Lower leg skin (tissue), 3 donors: ENCODE data around the gene THSD4.

ENCODE experiments used
- CTCF ChIP-seq, 3 donors: fragments of 450-650 bp; IDR thresholded peaks; one replicate each; pipeline ENCODE4 v1.5.1; 2016; ENCODE audit warnings: antibody characterized with exemption in 3 of 3, mild to moderate bottlenecking in 3 of 3, moderate library complexity in 2 of 3
- POLR2A ChIP-seq, 2 donors: fragments of 450-650 bp; IDR thresholded peaks; one replicate each; pipeline ENCODE4 v1.6.1; 2016 to 2017; ENCODE audit warnings: antibody characterized with exemption in 2 of 2, mild to moderate bottlenecking in 1 of 2, moderate library complexity in 1 of 2

- TF ChIP-seq CTCF (IDR thresholded peaks at IDR 0.05) (no peak), POLR2A (IDR thresholded peaks at IDR 0.05) (no peak)
These were observed 453.0 kb downstream of the THSD4 start for GRCh38 chr15:71568227-71568626.
